GM20431 (cell line): ENCODE results near the gene PROK2.

Experiments
- in situ Hi-C: fragments of 300-500 bp; cut with MseI, MboI; formaldehyde crosslinking; loops from one replicate; pipeline ENCODE4 v1.15.0; 2020; ENCODE audit warnings: low sequenced_read_pairs; ENCODE audit not compliant: unreplicated experiment

Gene PROK2

DNA sequence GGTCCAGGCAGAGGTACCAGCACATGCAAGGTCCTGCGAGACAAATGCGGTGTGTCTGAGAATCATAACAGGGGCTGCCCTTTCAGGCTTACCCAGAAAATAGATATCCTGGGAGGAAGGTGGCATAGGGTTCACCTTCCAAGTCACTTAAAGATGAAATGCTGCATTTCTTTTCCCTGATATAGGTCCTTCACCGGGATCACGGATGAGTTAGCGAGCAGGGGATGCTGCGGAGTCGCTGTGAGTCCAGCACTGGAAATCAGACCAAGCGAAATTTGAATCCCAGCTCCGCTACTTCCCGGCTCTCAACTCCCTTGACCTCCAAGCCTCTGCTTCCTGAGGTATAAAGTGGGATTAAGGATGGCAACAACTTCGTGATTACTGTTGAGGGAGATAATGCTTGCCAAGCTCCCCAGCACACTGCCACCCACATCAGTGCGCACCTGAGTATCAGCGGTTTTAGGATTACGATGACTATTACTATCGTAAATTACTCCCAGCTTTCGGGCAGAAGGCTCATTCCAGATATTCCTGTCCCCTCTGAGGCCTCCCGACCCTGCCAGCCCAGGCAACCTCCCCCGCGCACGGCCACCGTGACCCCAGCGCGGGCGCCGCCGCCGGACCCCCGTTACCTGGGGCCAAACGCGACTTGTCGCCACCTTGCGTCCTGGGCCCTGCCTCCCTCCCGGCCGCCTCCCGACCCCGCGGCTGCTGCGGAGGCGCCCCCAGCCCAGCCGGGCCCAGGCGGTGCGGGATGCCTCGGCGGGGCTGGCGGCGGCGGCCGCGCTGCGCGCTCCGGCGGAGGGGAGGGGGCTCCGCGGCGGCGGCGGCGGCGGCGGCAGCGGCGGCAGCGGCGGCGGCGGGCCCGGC is 31.9 kb downstream of the PROK2 start:
- in situ Hi-C loops = no loop called here

DNA sequence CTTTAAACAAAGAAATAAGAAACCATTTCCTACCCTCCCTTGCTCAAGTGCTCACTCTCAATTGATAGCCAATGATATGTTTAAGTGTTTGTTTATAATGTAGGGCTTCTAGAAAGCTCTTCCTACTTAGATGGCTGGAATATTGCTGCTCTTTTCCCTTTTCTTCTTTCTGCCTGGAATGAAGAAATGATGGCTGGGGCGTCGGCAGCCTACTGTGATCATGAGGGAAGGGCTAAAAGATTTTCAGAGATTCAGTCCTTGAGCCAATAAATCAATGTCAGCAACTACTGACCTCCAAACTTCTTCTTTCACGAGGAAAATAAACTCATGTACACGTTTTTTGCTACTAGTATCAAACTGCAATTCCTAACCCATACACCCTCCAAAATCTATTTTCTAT is 33.3 kb downstream of the PROK2 start:
- in situ Hi-C loops = no loop called here

DNA sequence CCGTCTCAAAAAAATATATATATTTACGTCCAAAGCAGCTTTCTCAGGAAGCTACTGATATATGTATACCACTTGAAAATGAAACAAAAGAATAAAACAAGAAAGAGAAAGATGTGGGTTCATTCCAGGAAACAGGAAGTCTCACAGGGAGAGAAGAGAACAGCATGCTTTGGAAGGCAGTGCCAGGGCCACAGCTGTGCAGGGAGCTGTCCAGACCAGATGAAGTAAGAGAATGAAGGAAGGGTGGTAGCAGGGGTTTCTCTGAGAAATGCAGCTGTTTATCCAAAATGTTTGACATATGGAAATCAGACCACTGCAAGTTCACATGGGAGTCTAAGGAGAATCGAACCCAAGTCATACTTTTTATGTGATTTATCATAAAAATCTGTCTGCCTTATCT is 40.2 kb downstream of the PROK2 start:
- in situ Hi-C loops = loop anchor here (25.0 kb wide), 1 partner anchor 1093 kb away; the partner anchor contains the start of gene SHQ1

DNA sequence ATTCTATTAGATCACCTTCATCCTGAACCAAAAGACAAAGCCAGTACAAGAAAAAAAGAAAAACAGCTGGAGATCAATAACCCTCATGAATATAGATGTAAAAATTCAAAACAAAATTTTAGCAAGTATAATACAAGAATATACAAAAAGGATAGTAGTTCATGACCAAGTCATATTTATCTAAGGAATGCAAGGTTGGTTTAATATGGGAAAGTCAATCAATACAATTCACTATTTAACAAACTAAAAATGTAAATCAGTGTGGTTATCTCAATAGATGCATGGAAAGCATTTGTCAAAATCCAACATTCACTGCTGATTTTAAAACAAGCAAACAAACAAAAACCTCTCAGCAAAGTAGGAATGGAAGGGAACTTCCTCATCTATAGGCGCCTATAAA is 42.3 kb downstream of the PROK2 start:
- in situ Hi-C loops = loop anchor here (25.0 kb wide), 1 partner anchor 1095 kb away; the partner anchor contains the start of gene SHQ1

DNA sequence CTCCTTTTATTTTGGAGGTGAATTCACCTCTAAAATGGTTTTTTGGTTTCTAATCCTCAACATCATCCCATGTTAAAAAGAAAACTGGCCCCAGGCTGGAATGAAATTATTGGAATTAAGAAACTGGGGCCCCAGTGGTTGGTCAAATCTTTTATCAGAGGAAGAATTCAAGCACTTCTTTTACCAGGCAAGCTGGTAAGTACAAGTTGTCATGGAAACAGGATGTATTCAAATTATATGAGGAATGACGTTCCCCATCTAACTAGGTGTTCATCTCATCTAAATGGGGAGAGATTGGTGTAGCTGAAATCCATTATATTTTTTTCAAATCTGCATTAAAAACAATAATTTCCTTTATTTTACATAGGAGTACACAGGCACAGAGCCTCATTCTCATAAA is 50.1 kb downstream of the PROK2 start:
- in situ Hi-C loops = loop anchor here (25.0 kb wide), 1 partner anchor 1102 kb away; the partner anchor contains the start of gene SHQ1

DNA sequence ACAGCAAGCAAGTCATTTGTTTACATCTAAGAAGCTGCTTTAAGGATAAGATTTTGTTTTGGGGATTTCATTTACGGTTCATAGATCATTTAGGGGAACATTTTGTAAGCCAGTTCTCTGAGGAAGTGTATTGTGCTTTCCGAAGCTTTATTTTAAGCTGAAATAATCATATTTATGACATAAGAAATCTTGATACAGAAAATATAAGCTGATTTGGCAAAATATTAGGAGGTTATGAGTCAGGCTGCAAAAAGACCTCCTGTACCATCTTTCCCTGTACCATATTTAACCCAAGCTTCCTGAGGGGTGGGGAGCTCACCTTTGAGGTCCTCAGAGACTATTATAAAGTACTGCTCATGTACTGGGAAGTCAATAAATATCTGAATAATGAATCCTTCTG is 51.6 kb downstream of the PROK2 start:
- in situ Hi-C loops = loop anchor here (25.0 kb wide), 1 partner anchor 1104 kb away; the partner anchor contains the start of gene SHQ1

DNA sequence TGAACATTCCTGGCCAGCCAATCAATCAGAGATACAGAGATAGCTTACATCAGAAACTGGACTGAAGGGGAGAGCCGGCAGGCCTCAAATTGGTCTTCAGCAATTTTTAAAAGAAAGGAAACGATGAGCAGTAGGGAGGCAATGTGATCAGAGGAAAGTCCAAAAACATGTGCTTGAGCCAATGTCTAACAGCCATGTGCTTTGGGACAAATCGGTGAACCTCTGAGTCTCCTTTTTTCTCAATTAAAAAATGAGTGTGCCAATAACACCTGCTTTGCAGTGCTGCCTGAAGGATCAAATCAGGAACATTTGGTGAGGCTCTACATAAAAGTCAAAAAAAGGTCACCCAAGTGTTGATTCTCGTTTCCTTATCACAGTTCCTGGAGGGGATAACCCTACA is 52.3 kb downstream of the PROK2 start:
- in situ Hi-C loops = loop anchor here (25.0 kb wide), 1 partner anchor 1105 kb away; the partner anchor contains the start of gene SHQ1

DNA sequence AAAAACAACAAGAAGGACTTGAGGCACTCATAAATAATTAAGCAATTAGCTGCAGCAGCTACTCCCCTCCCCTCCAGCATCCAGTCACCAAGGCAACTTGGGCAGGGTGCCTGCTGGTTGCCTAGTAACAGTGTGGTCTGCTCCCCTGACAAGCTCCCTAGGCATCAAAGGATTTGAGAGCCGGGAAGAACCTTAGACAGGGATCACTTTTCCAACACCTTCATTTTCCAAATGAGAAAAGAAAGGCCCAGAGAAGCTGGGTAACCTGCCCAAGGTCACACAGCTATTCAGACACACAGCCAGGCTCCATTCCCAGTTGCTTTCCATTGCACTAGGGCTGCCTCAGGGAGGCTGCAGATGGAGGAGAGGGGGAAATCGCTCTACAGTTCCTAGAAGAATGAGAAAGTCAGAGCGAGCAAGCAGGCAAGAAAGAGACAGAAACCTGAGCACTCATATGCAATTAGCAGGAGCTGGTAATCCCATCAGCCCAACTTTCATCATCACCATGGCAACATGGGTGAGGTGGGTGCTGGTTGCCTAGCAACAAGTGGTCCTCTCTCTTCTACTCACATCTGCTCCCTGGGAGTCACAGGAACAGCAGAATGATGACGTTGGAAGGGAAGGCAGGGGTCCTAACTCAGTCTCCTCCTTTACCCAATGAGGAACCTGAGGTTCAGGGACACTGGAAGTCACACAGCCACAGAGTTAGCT is 56.2 kb downstream of the PROK2 start:
- in situ Hi-C loops = loop anchor here (10.0 to 25.0 kb wide), 2 partner anchors 56 to 1109 kb away; partner anchors contain the start of genes PROK2 and SHQ1

DNA sequence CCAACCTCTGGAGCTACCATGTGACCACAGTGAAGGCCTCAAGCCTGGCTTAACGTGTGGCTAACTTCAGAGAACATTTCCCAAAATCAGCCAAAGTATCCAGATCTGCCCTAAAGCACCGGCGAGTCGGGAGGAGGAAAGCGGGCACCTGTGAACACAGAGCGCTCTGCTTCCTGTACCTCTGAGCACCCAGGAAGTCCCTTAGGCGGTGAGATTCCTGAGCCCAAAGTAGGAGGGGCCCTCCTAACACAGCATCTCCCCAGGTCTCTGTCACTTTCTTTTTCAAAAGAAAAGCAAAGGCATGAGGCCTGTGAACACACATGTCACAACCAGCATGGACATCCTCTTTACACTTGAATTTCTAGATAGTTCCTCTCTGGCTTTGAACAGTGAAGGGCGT is 58.8 kb downstream of the PROK2 start:
- in situ Hi-C loops = loop anchor here (10.0 to 25.0 kb wide), 2 partner anchors 59 to 1111 kb away; partner anchors contain the start of genes PROK2 and SHQ1

DNA sequence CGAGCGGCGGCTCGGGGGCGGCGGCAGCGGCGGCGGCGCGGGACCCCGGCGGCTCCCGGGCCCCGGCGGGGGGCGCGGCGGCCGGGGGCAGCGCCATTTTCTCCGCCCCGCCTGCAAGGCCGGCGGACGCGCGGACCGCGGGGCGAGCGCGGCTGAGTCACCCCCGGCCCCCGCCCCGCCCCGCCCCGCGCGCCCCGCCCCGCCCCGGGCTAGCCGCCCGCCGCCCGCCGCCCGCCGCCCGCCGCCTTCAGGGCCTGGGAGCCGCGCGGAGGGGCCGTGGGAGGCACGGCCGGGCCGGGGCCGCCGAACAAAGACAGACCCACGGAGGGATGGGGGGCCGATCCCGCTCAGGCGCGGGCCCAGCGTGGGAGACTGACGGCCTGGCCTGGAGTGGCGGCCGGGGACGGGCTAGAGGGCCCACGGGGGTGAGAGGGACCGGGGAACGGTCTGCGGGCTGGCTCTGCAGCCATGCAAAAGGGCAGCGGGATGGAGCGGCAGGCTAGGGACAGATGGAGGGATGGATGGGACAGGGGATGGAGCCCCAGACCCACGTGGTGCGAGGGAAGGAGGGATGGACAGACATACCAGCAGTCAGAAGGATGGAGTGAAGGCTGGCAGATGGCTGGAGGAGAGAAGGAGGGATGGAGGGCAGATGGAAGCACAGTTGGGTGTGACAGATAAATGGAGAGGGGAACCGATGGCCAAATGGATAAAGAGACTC is 59.5 kb downstream of the PROK2 start, which contains the start of gene EIF4E3:
Gene EIF4E3, minus strand, starts transcription at position 132 of the 721 bp plus-strand sequence. Its CDS starts 35 bp downstream, at position 97.
- in situ Hi-C loops = loop anchor here (10.0 to 25.0 kb wide), 2 partner anchors 59 to 1112 kb away; partner anchors contain the start of genes PROK2 and SHQ1

DNA sequence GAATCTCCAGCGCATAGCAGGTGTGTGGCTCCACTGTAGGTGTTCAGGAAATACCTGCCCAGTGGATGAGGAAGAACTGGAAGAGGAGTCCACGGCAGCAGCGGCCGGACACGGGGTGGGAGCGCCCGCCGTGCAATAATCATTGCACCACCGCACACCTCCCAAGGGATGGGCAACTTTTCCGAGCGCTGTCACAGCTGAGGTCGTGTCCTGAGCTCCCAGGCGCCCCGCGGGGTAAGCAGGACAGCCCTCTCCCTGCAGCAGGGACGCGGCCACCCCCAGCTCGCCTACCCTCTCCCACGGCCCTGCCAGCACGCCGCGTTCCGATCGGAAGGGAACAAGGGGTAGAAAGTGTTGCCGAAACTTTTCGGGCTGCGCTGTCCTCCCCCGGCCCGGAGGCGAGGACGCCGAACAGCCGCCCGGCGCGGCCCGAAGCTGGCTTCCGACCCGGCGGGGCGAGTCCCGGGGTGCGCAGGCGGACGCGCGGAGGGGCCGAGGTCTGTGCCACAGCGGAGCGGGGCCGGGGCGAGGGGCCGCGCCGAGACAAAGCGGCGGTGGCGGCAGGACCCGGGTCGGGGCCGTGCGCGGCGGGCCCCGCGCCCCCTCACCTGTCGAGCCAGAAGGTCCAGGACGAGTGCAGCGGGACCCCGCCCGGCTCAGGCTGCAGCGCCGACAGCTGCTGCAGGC is 60.2 kb downstream of the PROK2 start:
- in situ Hi-C loops = loop anchor here (10.0 to 25.0 kb wide), 3 partner anchors 60 to 1363 kb away; partner anchors contain the start of genes PROK2 and SHQ1

DNA sequence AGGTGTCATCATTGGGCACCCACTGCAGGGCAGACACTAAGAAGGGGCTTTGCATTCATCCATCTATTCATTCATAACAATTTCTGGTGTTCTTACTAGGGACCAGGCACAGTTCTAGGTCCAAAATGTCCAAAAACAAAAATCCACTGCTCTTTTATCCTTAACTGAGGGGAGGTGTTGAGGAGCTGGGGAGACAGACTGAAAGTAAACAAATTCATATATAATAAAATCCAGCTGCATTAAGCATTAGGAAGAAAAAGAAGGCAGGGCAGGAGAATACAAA is 60.8 kb downstream of the PROK2 start:
- in situ Hi-C loops = loop anchor here (10.0 to 25.0 kb wide), 2 partner anchors 61 to 1363 kb away; partner anchors contain the start of gene PROK2

DNA sequence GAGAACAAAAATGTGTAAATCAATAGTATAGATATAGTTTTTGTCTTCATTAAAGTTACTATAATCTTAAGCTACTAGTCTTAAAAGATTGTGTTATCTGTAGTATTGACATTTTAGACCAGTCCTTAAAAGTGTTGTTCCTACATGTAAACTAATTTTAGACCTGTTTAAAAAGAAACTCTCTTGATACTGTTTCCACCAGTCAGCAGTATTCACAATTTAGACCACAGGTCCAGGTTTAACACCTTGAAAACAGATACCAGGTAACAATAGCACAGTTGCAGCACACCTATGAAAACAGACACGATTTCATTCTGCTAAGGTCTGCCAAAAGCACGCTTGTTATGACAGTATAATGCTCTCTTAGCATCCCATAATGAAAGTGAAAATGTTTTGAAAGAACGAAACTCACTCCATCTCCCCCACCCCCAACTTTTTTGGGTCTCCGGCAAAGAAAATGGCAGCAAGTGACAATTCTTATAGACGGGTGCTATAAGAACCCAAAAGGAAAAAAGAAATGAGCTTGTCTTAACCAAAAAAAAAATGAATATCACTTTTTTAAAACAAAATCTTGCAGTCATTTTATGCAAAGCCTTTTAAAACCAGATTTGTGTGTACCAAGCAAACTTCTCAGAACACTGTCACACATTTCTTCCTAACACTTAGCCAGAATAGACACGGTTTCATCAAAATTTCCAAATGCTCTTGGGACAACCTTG is 61.3 kb downstream of the PROK2 start:
- in situ Hi-C loops = loop anchor here (10.0 to 25.0 kb wide), 2 partner anchors 61 to 1364 kb away; partner anchors contain the start of gene PROK2

DNA sequence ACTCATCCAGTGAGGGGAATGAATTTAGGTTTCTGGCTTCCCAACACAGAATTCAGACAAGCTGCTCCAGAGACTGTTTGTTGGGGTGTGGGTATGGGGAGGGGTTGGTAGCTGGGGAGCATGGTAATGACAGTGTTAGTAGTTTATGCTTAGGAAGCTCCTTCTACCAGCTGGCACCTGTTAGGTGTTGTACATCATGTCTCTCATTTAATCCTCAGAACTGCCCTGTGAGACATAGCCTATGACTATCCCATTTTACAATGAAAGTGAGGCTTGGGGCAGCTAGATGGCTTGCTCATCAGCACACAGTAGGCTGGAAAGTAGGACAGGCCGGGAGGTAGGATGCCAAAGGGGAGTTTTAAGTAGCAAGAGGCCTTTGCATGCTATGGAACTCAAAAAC is 62.3 kb downstream of the PROK2 start:
- in situ Hi-C loops = loop anchor here (10.0 to 25.0 kb wide), 2 partner anchors 62 to 1365 kb away; partner anchors contain the start of gene PROK2
